GM19397 (cell line): ENCODE results near the gene HBD.
"Not testable (repeated sequence)": the region's sequence is repeated elsewhere in the genome, so short reads cannot be mapped to it uniquely, and the experiment has no call there.

ENCODE experiments used
- ATAC-seq: cut with Tn5 transposase; IDR thresholded peaks from one replicate; pipeline ENCODE4 v1.9.1; 2021; ENCODE audit warnings: mild to moderate bottlenecking, moderate library complexity; ENCODE audit not compliant: unreplicated experiment

Gene HBD

DNA sequence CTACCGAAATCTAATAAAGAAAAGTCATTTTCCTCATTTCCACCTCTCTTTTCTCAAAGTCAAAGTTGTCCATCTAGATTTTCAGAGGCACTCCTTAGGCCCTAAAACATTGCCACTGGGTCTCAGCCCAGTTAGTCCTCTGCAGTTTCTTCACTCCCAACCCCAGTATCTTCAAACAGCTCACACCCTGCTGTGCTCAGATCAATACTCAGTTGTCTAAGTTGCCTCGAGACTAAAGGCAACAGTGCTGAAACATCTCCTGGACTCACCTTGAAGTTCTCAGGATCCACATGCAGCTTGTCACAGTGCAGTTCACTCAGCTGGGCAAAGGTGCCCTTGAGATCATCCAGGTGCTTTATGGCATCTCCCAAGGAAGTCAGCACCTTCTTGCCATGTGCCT lies 19.7 kb upstream of the HBD start:
- ATAC-seq = not testable (repeated sequence)

DNA sequence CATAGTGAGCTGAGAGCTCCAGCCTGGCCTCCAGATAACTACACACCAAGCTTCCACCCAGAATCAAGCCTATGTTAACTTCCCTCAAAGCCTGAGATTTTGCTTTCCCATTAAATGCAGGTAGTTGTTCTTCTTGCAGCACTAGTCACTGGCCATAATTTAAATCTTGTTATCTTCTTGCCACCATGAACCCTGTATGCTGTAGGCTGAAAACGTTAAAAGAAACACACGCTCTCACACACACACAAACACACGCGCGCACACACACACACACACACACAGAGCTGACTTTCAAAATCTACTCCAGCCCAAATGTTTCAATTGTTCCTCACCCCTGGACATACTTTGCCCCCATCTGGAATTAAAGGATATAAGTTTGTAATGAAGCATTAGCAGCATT lies 19.2 kb upstream of the HBD start:
- ATAC-seq = not testable (repeated sequence)

DNA sequence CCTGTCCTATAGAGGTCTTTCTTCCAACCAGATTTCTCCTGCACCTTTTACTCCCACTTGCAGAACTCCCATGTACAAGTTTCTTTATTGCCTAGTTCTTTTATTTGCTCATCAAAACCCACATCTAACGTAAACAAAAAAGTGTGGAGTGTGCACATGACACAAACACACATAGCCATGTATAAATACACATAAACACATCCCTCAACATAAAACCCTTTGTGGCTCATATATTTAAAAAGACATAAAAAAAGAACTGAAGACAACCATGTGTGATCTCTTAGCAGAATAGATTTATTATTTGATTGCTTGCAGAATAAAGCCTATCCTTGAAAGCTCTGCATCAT lies 18.6 kb upstream of the HBD start:
- ATAC-seq = no peak

DNA sequence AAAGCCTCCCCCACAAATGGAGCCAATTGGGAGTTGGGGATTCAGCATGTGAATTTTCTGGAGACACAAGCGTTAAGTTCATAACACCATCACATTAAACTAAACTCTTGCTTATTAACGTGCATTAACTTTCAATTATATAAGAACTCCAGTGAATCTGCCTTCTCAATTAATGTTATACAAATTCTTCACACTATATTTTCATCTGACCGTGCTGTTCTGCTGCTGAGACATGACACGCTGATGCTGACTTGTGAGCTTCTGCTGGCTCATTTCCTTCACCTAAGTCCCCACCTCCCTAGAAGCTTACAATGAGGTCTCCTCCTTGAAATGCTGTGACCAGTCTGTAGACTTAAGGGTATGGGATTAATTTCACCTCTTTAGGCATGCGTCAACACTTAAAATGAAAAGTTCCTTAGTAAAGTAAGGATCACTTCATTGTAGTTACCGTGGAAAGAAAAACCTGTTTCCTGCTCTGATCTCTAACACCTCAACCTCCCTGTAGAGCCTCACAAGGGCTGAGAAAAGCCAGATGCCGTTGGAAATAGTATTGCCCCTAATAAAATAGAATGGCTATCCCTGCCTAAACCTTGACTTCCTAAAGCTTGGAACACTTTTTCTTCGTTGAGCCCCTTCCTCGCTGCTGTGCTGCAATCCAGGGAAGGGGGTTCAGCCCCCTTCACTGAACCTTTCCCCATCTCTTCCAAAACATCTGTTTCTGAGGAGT lies 18.1 kb upstream of the HBD start:
- ATAC-seq = no peak

DNA sequence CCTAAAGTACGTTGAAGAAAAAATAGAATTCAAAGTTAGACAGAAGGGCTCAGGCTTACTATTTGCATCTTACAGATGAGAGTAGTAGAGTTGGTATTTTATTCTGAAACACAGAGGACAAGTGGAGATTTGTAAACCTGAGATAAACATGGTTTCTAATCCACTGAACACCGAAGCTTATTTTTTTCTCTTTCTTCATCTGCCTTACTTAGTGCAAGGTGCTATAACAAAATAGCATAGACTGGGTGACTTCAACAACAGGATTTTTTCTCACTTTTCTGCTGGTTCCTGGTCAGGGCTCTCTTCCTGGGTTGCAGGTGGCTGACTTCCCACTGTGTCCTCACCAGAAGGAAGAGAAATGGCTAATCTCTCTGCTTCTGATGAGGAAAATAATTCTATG lies 17.5 kb upstream of the HBD start:
- no peak for ATAC-seq

DNA sequence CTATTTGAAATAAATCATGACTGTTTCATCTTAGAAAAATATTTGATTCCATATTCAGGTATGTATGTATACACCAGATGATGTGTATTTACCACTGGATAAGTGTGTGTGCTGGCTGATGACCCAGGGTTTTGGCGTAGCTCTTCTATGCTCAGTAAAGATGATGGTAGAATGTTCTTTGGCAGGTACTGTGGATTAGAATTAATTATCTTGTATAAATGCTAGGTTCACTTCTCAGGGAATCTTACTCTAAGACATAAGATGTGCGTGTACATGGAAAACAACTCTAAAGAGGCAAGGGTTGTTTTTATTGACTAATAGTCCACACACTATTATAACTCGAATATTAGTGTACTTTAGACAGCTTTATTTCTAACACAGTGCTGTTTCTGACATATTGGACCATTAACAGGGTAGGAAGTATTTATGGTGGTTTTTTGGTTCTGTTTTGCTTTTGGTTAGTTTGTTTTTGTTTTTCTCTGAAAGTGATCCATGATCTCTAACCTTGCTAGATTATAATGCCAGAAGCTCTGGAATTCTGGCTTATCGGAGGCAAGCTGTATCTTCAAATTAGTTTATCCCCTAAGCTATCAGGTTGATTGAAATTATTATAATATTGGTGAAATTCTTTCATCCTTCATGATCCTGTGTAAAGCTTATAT lies 16.4 kb upstream of the HBD start:
- no peak for ATAC-seq

DNA sequence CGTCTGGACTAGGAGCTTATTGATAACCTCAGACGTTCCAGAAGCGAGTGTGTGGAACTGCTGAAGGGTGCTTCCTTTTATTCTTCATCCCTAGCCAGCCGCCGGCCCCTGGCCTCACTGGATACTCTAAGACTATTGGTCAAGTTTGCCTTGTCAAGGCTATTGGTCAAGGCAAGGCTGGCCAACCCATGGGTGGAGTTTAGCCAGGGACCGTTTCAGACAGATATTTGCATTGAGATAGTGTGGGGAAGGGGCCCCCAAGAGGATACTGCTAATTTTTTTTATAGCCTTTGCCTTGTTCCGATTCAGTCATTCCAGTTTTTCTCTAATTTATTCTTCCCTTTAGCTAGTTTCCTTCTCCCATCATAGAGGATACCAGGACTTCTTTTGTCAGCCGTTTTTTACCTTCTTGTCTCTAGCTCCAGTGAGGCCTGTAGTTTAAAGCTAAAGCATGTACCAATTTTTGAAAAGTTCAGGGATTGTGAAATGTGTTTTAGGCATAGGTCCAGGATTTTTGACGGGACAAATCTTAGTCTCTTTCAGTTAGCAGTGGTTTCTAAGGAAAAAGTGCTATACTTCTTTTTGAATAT lies 15.6 kb upstream of the HBD start, which contains the start of gene HBG1:
TSS of gene HBG1 (minus strand) at position 51 of the 590 bp plus-strand sequence. CDS start 53 bp downstream, outside the sequence.
- ATAC-seq = not testable (repeated sequence)

DNA sequence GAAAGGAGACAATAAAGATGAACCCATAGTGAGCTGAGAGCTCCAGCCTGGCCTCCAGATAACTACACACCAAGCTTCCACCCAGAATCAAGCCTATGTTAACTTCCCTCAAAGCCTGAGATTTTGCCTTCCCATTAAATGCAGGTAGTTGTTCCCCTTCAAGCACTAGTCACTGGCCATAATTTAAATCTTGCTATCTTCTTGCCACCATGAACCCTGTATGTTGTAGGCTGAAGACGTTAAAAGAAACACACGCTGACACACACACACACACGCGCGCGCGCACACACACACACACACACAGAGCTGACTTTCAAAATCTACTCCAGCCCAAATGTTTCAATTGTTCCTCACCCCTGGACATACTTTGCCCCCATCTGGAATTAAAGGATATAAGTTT lies 14.2 kb upstream of the HBD start:
- not testable (repeated sequence) for ATAC-seq

DNA sequence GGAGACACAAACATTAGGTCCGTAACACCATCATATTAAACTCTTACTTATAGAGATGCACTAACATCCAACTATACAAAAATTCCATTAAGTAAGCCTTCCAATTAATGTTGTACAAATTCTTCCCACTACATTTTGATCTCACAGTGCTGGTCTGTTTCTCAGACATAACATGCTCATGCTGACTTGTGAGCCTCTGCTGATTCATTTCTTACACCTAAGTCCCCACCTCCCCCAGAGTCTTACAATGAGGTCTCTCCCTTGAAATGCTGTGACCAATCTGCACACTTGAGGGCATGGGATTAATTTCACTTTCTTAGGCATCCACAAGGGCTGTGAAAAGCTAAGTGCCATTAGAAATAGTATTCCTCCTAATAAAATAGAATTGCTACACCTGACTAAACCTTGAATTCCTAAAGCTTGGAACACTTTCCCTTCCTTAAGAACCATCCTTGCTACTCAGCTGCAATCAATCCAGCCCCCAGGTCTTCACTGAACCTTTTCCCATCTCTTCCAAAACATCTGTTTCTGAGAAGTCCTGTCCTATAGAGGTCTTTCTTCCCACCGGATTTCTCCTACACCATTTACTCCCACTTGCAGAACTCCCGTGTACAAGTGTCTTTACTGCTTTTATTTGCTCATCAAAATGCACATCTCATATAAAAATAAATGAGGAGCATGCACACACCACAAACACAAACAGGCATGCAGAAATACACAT lies 13.3 kb upstream of the HBD start:
- ATAC-seq = no peak

DNA sequence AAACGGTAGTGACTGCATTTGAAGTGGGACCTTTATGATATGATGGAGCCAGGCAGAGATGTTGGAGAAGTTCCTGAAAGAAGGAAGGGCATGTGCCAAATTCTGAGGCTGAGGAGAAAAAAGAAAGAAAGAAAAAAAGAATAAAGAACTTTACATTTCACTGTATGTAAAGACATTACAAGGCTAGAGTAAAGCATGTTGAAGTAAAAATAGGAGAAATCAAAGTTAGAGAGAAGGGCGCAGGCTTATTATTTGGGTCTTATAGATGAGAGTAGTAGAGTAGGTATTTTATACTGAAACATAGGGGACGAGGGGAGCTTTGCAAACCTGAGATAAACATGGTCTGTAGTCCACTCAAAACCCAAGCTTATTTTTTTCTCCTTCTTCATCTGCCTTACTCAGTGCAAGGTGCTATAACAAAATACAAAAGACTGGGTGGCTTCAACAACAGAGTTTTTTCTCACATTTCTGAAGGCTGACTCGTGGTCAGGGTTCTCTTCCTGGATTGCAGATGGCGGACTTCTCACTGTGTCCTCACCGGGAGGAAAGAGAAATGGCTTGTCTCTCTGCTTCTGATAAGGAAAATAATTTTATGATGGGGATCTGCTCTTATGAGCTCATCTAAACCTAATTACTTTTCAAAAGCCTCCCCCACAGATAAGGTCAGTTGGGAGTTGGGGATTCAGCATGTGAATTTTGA lies 12.6 kb upstream of the HBD start:
- no peak for ATAC-seq

DNA sequence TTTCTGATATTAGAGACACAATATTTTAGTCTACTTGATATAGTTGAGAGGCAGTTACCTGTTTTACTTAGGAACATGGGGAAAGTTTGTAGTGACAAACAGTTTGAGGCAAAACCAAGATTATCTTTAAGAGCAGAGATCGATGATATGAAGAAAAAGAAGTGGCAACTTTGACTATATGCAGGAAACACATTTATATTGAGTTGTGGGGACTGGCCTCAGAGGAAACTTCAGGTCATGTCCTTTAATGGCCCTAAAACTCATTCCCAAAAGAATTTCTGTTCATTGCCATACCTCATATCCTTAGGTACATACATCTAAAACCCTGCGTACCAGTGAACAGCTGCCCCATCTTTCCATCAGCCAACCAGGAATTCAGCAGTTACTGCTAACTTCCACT lies 10.9 kb upstream of the HBD start:
- ATAC-seq = no peak

DNA sequence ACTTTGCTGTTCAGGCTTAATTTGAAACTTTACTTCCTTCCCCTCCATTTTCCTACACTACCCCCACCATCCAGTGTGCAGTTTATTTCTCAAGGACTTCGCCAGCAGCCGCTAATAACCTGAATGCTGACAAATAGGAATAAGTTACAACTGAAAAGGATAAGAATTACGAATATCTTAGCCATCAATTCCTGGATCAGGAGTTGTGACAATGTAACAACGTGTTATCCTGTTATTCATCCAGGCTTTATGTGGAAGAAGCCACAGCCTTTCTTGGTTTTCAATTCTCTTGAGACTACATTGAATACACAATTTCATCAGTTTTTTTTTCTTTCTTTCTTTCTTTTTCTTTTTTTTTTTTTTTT lies 9.5 kb upstream of the HBD start:
- ATAC-seq = no peak

DNA sequence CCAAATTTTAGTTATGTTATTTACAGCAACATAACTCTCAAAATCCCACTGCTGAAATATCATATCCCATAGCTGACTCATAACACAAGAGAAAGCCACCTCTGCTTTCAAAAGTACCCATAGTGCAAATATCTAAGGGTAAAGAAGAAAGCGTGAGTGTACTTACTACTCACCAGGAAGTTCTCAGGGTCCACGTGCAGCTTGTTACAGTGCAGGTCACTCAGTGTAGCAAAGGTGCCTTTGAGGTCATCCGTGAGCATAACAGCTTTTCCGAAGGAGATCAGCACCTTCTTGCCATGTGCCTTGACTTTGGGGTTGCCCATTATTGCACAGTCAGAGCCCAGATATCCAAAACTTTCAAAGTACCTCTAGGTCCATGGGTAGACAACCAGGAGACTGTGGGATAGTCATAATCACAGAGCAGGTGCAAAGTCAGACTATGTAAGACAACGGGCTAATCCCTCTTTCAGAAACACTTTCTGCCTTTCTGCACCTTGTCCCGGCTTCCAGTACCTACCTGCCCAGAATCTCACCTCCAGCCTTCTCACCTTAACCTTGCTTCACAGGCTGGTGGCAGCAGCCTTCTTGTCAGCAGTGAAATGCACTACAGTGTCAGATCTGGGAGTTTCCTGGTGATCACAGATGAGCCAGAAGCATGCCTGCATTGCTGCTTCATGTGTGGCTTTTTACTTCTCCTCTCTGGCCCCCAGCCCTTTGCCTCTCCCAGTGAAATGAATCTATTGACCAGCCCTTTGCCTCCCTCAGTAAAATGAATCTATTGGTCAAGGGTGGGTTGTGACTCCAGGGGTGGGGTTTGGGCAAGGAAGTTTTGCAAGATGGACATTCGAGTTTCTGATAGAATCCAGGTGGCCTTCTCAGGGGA lies 8.9 kb upstream of the HBD start:
- ATAC-seq = no peak

DNA sequence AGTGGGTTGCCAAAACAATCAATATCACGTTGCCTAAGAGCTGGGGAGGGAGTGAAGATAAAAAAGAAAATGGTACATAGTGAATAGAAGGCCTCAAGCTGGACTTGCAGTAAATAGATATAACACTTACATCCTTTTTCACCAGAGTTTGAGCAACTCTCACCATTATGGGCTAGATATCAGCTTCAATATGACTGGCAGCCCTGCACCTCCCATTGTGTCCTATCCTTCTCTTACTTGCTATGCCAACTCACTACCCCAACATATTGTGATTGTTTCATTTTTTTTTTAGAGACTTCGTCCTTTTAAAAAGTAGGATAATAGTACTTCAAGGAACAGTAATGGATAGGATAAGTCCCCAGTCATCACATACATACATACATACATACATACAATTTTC lies 7.9 kb upstream of the HBD start:
- no peak for ATAC-seq

DNA sequence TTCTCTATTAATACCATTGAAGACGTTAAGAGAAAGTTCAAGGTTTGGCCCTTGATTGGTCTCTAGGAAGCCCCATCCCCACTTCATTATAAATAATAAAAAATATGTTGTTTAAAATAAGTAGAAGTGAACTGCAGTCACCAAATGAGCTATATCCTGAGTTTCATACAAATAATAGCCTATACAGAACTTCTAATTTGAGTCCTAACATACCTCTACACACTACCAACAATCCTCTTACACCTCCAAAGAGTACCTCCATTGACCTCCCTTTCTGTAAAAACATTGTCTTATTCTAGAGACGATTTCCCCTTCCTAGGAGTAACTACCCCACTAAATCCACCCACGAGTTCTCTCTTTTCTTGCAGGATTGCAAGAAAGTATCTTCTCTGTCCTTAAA lies 7.2 kb upstream of the HBD start:
- no peak for ATAC-seq

DNA sequence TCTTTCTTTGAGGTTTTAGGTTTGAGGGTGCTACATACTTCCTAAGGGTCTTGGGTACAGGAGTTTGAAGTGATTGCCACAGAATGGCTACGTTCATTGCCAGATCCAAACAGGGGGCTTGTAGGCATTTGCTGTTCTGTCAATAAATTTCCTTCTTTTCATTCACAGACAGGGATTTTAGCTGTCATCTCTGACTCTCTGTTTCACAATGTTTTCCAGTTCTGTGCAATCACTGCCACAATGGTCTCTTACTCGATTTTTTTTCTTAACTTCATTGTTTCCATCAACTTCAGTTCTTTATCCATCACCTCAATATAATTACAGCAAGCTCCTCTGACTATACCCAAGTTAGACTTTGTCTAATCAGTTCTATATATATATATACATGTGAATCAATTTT lies 6.2 kb upstream of the HBD start:
- no peak for ATAC-seq

DNA sequence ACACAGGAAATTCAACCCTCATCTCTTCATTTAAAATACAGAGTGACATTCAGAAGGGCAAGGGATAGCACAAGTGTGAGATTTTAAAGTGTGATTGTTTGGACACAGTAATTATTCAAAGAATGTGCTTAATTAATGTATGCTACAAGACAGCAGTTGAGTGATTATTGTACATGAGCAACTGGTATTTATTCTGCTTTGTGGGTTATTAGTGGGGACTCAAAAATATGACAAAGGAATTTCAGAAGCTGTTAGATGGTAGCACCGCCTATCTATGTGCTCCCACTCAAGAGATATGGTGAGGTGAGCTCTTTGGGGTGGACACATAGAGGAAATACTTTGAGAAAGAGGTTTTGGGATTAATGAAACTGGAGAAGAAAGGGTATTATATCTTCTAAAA lies 5.8 kb upstream of the HBD start:
- no peak for ATAC-seq

DNA sequence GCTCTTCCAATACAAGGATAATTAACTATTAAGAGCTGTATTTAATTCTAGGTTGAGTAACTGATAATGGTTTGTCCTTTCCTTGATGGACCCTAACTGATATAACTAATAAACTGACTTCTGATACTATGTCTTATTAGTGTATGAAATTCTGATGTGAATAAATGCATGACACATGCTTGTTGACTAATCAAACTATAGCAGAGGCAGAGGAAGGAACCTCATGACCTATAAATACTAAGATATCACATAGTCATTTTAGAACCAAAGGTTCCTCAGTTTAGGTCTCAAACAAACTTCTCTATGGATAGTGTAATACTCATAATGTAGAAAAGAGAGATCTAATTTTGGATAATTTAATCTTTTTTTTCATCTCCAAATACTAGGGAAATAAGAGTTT lies 4.8 kb upstream of the HBD start:
- ATAC-seq = no peak

DNA sequence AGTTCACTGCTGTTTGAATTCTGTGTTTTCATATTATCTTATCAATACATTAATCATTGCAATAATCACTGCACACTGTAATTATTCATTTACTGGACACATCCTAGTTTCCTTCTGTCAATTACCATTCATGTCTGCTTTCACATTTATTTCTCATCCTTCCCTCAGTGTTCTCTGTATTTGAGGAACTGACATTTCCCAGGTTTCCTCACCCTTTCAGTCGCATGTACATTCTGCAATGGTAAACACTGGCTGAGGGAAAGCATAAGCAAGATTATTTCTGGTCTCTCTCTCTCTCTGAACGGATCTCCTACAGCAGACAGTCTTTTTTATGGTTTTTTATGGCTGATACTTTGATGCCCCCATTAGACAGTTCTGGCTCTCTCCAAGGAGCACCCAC lies 4.2 kb upstream of the HBD start:
- ATAC-seq = no peak

DNA sequence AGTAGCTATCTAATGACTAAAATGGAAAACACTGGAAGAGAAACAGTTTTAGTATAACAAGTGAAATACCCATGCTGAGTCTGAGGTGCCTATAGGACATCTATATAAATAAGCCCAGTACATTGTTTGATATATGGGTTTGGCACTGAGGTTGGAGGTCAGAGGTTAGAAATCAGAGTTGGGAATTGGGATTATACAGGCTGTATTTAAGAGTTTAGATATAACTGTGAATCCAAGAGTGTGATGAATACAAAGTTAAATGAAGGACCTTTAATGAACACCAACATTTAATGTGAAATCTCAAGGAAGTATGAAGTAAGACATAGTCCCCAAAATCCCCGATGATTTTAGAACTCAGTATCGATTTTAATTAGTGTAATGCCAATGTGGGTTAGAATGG lies 3.1 kb upstream of the HBD start:
- ATAC-seq = no peak
